H1 (cell line): Measurements from ENCODE around the gene DIAPH2. TPM values are rescaled to one million over a fixed set of nuclear protein-coding genes. Genes with fewer than 3 reads are reported as not detected.

Source experiments
- CTCF ChIA-PET: fragments of 300-600 bp; sonication (Branson Sonifier 250); formaldehyde crosslinking; loops from one replicate; lab custom pipeline; 2021; ENCODE audit not compliant: partially characterized antibody; lab: Charles Lee
- POLR2A ChIA-PET: fragments of 300-600 bp; sonication (Branson Sonifier 250); formaldehyde crosslinking; loops from one replicate; lab custom pipeline; 2021; ENCODE audit warnings: inconsistent platforms; ENCODE audit not compliant: partially characterized antibody; lab: Charles Lee
- DNase-seq, 2 experiments: peaks; one replicate each; pipeline versions ENCODE4 v3.0.0 to v3.0.0-alpha.2; 2010 to 2022; ENCODE audit warnings: low spot score in 2 of 2, low read depth in 1 of 2, mixed read lengths in 1 of 2
- FAIRE-seq: peaks from 2 replicates; lab custom pipeline; 2011; peaks lifted over from hg19 to GRCh38; lab: Jason Lieb, UNC
- H2AFZ ChIP-seq: 2 replicates; pipeline ENCODE4 v1.8.1; 2012; ENCODE audit warnings: low read length, inconsistent platforms
- H2AK5ac ChIP-seq: 2 replicates; pipeline ENCODE4 v1.6.1; 2013; ENCODE audit warnings: low read depth, low read length
- H2BK120ac ChIP-seq: replicated peaks from 2 replicates; pipeline ENCODE3; 2013; ENCODE audit warnings: low read depth, low read length, inconsistent platforms
- H2BK12ac ChIP-seq: 2 replicates; pipeline ENCODE4 v1.6.1; 2013; ENCODE audit warnings: low read depth, low read length
- H2BK15ac ChIP-seq: 2 replicates; pipeline ENCODE4 v1.6.1; 2013; ENCODE audit warnings: low read length
- H2BK20ac ChIP-seq: 2 replicates; pipeline ENCODE4 v1.6.1; 2013; ENCODE audit warnings: low read length
- H2BK5ac ChIP-seq: 2 replicates; pipeline ENCODE4 v1.6.1; 2013; ENCODE audit warnings: low read depth, low read length
- H3K14ac ChIP-seq: 2 replicates; pipeline ENCODE4 v1.6.1; 2013; ENCODE audit warnings: inconsistent platforms; ENCODE audit not compliant: insufficient read length
- H3K18ac ChIP-seq: 2 replicates; pipeline ENCODE4 v1.6.1; 2013; ENCODE audit warnings: low read length; ENCODE audit errors: extremely low read depth
- H3K23ac ChIP-seq: 2 replicates; pipeline ENCODE4 v1.6.1; 2013; ENCODE audit warnings: inconsistent platforms; ENCODE audit not compliant: insufficient read length
- H3K23me2 ChIP-seq: 2 replicates; pipeline ENCODE4 v1.6.1; 2013; ENCODE audit warnings: low read depth, low read length
- H3K27ac ChIP-seq: 2 replicates; pipeline ENCODE4 v1.6.1; 2011; ENCODE audit warnings: low read depth, low read length, inconsistent platforms
- H3K27me3 ChIP-seq, 4 experiments: replicated peaks in 1 of 4; 1 replicate in 1 of 4; 2 replicates in 3 of 4; pipeline versions ENCODE4 v1.6.1 to v1.8.1; 2011 to 2013; ENCODE audit warnings: low read length in 3 of 4, mild to moderate bottlenecking in 3 of 4, inconsistent platforms in 2 of 4, mixed read lengths in 2 of 4, moderate library complexity in 1 of 4; ENCODE audit not compliant: control insufficient read depth in 3 of 4, insufficient read depth in 3 of 4; ENCODE audit errors: extremely low read depth in 1 of 4
- H3K36me3 ChIP-seq, 4 experiments: 2 replicates each; pipeline versions ENCODE4 v1.6.1 to v1.8.1; 2011 to 2013; ENCODE audit warnings: mild to moderate bottlenecking in 4 of 4, low read length in 3 of 4, moderate library complexity in 2 of 4, control low read depth in 1 of 4, inconsistent platforms in 1 of 4; ENCODE audit not compliant: insufficient read depth in 4 of 4, control insufficient read depth in 2 of 4
- H3K4ac ChIP-seq: replicated peaks from 2 replicates; pipeline ENCODE3; 2013; ENCODE audit warnings: low read length, low read depth, mixed read lengths, inconsistent platforms; ENCODE audit not compliant: insufficient read length
- H3K4me1 ChIP-seq, 4 experiments: replicated peaks in 1 of 4; 1 replicate in 1 of 4; 2 replicates in 3 of 4; pipeline versions ENCODE4 v1.6.1 to v1.8.1; 2011 to 2013; ENCODE audit warnings: low read length in 3 of 4, inconsistent platforms in 2 of 4, mixed read lengths in 1 of 4; ENCODE audit not compliant: insufficient read depth in 4 of 4, control insufficient read depth in 3 of 4
- H3K4me2 ChIP-seq, 2 experiments: 2 replicates each; pipeline versions ENCODE4 v1.6.1 to v1.8.1; 2011 to 2013; ENCODE audit warnings: low read depth in 2 of 2, low read length in 2 of 2, control low read depth in 1 of 2, inconsistent platforms in 1 of 2, mild to moderate bottlenecking in 1 of 2; ENCODE audit not compliant: insufficient read depth in 1 of 2
- H3K4me3 ChIP-seq, 4 experiments: fragments of 200-600, 300-600 bp in 1 of 4; sonication (generic), shearing (Covaris generic), sonication (Bioruptor Twin) in 1 of 4; 2 replicates each; pipeline versions ENCODE4 v1.5.1 to v1.8.1; 2011 to 2016; ENCODE audit warnings: low read length in 4 of 4, low read depth in 3 of 4, control low read depth in 2 of 4, inconsistent platforms in 2 of 4, mild to moderate bottlenecking in 2 of 4, mixed read lengths in 1 of 4, moderate library complexity in 1 of 4; ENCODE audit not compliant: insufficient read depth in 2 of 4; ENCODE audit errors: extremely low read depth in 1 of 4
- H3K56ac ChIP-seq: replicated peaks from 2 replicates; pipeline ENCODE3; 2013; ENCODE audit warnings: low read depth, mild to moderate bottlenecking, mixed read lengths, low read length, inconsistent platforms; ENCODE audit not compliant: insufficient read length
- H3K79me1 ChIP-seq: 2 replicates; pipeline ENCODE4 v1.6.1; 2013; ENCODE audit warnings: low read depth, low read length, control low read depth
- H3K79me2 ChIP-seq, 2 experiments: 2 replicates each; pipeline versions ENCODE4 v1.6.1 to v1.8.1; 2012 to 2013; ENCODE audit warnings: low read length in 2 of 2, mild to moderate bottlenecking in 2 of 2, inconsistent platforms in 1 of 2; ENCODE audit not compliant: insufficient read depth in 2 of 2, control insufficient read depth in 1 of 2
- H3K9ac ChIP-seq, 4 experiments: replicated peaks in 1 of 4; 1 replicate in 1 of 4; 2 replicates in 3 of 4; pipeline versions ENCODE4 v1.6.1 to v1.8.1; 2011 to 2013; ENCODE audit warnings: low read depth in 3 of 4, low read length in 3 of 4, control low read depth in 2 of 4, mild to moderate bottlenecking in 2 of 4, moderate library complexity in 2 of 4, inconsistent platforms in 1 of 4; ENCODE audit errors: extremely low read depth in 1 of 4
- H3K9me3 ChIP-seq, 2 experiments: 2 replicates each; pipeline versions ENCODE4 v1.6.1 to v1.8.1; 2012 to 2013; ENCODE audit warnings: mild to moderate bottlenecking in 2 of 2, moderate library complexity in 2 of 2, control low read depth in 1 of 2, inconsistent platforms in 1 of 2, low read depth in 1 of 2, low read length in 1 of 2, mixed read lengths in 1 of 2; ENCODE audit not compliant: insufficient read depth in 2 of 2
- H4K20me1 ChIP-seq, 2 experiments: replicated peaks in 1 of 2; 2 replicates each; pipeline versions ENCODE3 to v1.8.1; 2011 to 2013; ENCODE audit warnings: inconsistent platforms in 2 of 2, low read length in 2 of 2, mild to moderate bottlenecking in 1 of 2; ENCODE audit not compliant: insufficient read depth in 2 of 2, control insufficient read depth in 1 of 2
- H4K5ac ChIP-seq: 2 replicates; pipeline ENCODE4 v1.6.1; 2013; ENCODE audit warnings: low read length, low read depth, mixed read lengths, inconsistent platforms; ENCODE audit not compliant: insufficient read length
- H4K8ac ChIP-seq: 2 replicates; pipeline ENCODE4 v1.8.0; 2013; ENCODE audit warnings: mild to moderate bottlenecking, moderate library complexity, low read length, inconsistent platforms; ENCODE audit not compliant: insufficient read depth; ENCODE audit errors: extremely low read depth
- H4K91ac ChIP-seq: replicated peaks from 2 replicates; pipeline ENCODE3; 2013; ENCODE audit warnings: low read length, mixed read lengths, inconsistent platforms; ENCODE audit not compliant: insufficient read length
- BACH1 ChIP-seq: IDR thresholded peaks from 2 replicates; pipeline ENCODE4 v1.6.1; 2012; ENCODE audit warnings: low read length, improper control_type of control experiment
- BRCA1 ChIP-seq: IDR thresholded peaks from 2 replicates; pipeline ENCODE4 v1.6.1; 2012; ENCODE audit warnings: low read depth, low read length, improper control_type of control experiment
- CBX5 ChIP-seq: fragments of 300-800, 300-1000 bp; sonication (generic); IDR thresholded peaks from 2 replicates; pipeline ENCODE4 v1.7.1; 2016; ENCODE audit warnings: antibody characterized with exemption, low read length, low read depth
- CREB1 ChIP-seq: IDR thresholded peaks from 2 replicates; pipeline ENCODE4 v1.6.1; 2012; ENCODE audit warnings: inconsistent platforms
- SIN3A ChIP-seq, 2 experiments: IDR thresholded peaks in 1 of 2; conservative IDR thresholded peaks in 1 of 2; 2 replicates each; pipeline ENCODE4 v1.6.1; 2011 to 2012; ENCODE audit warnings: low read length in 2 of 2, improper control_type of control experiment in 1 of 2, low read depth in 1 of 2, mild to moderate bottlenecking in 1 of 2
- ZNF274 ChIP-seq: IDR thresholded peaks from 2 replicates; pipeline ENCODE4 v1.7.0; 2012; ENCODE audit warnings: low read length, borderline replicate concordance; ENCODE audit errors: extremely low read depth
- WGBS, 2 experiments: shearing (Covaris generic) in 1 of 2; methylation state at CpG; one replicate each; pipeline versions ENCODE4 v1.1.6 to v1.1.7; 2013 to 2015; ENCODE audit warnings: low lambda C conversion rate in 2 of 2, mixed read lengths in 2 of 2, inconsistent platforms in 1 of 2, low coverage in 1 of 2, missing lambda C conversion rate in 1 of 2; ENCODE audit not compliant: insufficient replicate concordance in 2 of 2, insufficient coverage in 1 of 2, insufficient read length in 1 of 2; ENCODE audit errors: extremely low coverage in 1 of 2, missing lambda C conversion rate in 1 of 2; 5-methylcytosine and 5-hydroxymethylcytosine counted together
- polyA plus RNA-seq, 7 experiments: library from polyadenylated mRNA; depleted of rRNA in 3 of 7; stranded (reverse) in 5 of 7; unstranded in 2 of 7; fragments of >200 nt in 5 of 7; fragments of 200-250 nt in 2 of 7; gene quantifications; 1 replicate in 5 of 7; 2 replicates in 1 of 7; 4 replicates in 1 of 7; pipeline versions ENCODE4 v1.2.1 to v1.2.3, GENCODE V29; 2011 to 2013; ENCODE audit warnings: missing spikeins in 2 of 7, mixed read lengths in 2 of 7
- total RNA-seq: library from RNA; stranded (reverse); fragmentation: NEBNext Ultra II Directional; extraction: Animal tissue kit (Norgen Biotek cat#: 25700); gene quantifications from 2 replicates; pipeline ENCODE4 v1.2.1, GENCODE V29; 2021
- TF ChIP-seq, protein P1 (sequence below): IDR thresholded peaks from 2 replicates; pipeline ENCODE4 v1.6.1; 2011; ENCODE audit warnings: low read depth, mild to moderate bottlenecking, low read length; ENCODE audit not compliant: insufficient read depth
- TF ChIP-seq, protein P2 (sequence below): IDR thresholded peaks from 2 replicates; pipeline ENCODE4 v1.6.1; 2012; ENCODE audit warnings: inconsistent platforms

The DIAPH2 gene
- total and polyA plus RNA-seq, 2 of the 8 experiments (the other 6 are each of a cell fraction or from before 2014, with no cell fraction given) = 4.4 to 24.3 TPM

DNA sequence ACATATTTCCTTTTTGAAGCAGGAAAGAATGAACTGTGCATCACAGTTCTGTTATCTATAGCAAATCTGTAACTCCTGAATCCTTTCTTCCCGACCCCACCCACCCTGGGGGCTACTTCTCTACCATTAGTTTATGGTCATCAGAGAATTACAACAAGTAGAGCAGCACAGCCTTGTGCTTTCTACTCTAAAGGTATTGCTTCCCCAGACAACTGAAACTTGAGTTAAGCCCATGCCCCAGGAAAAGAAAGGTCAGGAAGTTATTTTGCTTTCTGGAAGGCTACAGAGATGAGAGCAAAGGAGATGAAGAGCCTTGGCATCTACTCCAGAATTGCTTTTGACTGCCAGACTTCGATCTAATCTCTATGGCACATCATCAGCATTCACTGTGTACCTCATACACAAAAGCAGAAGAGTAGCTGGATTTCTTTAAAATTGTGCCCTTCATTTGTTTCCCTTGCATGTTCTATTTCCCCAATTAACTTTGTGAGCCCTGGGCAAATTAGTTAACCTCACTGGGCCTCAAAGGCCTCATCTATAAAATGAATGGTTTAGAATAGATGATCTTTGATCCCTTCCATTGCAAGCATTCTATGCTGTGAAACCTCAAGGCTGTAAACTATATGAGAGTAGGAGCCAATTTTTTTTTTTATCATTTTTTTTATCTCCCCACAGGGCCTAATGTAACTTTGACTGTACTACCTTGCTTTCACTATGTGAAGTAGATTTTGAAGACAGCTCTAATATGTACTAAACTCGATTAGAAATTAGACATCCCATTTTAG is 794.7 kb downstream of the DIAPH2 start:
- Histone ChIP-seq H2BK20ac (no peak overlapping the region), H2BK120ac (no peak overlapping the region), H3K14ac (no peak overlapping the region), H2AK5ac (no peak overlapping the region), H3K18ac (no peak overlapping the region), H3K4me1 (peaks cover 0 to 8% (median 1%) of the 10 kb centered on the region in 4 experiments; a peak in 4 of 7 replicates), H3K9ac (no peak overlapping the region), H3K23ac (no peak overlapping the region), H2BK15ac (no peak overlapping the region), H3K27ac (no peak overlapping the region), H3K23me2 (no peaks in the 10 kb centered on the region), H3K36me3 (no peaks in the 10 kb centered on the region), H4K5ac (no peak overlapping the region), H3K27me3 (no peaks in the 10 kb centered on the region), H4K20me1 (peaks cover 0 to 2% of the 10 kb centered on the region in 2 experiments), H3K9me3 (no peaks in the 10 kb centered on the region), H2AFZ (no peak overlapping the region), H3K4ac (no peak overlapping the region), H3K79me1 (no peaks in the 10 kb centered on the region), H4K91ac (no peak overlapping the region)
- POLR2A ChIA-PET = interaction anchor here (0.7 kb wide), 1 partner anchor 143 kb away, joined by 3 read pairs; no protein-coding TSS in a partner anchor
- CTCF ChIA-PET = no interaction called here
- WGBS, 2 experiments = 96% methylated on average over 3 of the region's 3 CpGs; no CpG with 5 or more reads in 1 of the 2 experiments
- no peak for FAIRE-seq
- TF ChIP-seq CREB1 (no peak), BACH1 (no peak), ZNF274 (no peak), CBX5 (no peak), BRCA1 (no peak), SIN3A (conservative IDR thresholded peaks at IDR 0.05 in 1 of 2, IDR thresholded peaks at IDR 0.05 in 1 of 2; ENCODE audit: low read depth in 1 of 2, low read length in 2 of 2) (no peak)
- TF ChIP-seq, protein P1, sequence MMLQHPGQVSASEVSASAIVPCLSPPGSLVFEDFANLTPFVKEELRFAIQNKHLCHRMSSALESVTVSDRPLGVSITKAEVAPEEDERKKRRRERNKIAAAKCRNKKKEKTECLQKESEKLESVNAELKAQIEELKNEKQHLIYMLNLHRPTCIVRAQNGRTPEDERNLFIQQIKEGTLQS = no peak
- TF ChIP-seq, protein P2, sequence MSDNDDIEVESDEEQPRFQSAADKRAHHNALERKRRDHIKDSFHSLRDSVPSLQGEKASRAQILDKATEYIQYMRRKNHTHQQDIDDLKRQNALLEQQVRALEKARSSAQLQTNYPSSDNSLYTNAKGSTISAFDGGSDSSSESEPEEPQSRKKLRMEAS = no peak
- TF ChIP-seq, all 59 proteins: peak for 0
- H3K4me2 ChIP-seq = no peak overlapping the region
- no peaks in the 10 kb centered on the region for H3K79me2 ChIP-seq
- H4K8ac ChIP-seq = no peak overlapping the region
- no peak overlapping the region for H2BK12ac ChIP-seq
- H2BK5ac ChIP-seq = no peak overlapping the region
- no peak overlapping the region for H3K56ac ChIP-seq
- no peak overlapping the region for H3K4me3 ChIP-seq
- DNase-seq = no peak
